Body of pancreas (tissue), 4 donors: Measurements from ENCODE around the gene CIRBP. TPM values are rescaled to one million over a fixed set of nuclear protein-coding genes. Genes with fewer than 3 reads are reported as not detected.

Experiments used
- ATAC-seq: fragments of 150-250 bp; one replicate; pipeline ENCODE4 v1.9.1; 2016
- DNase-seq, 4 donors: peaks; one replicate each; pipeline ENCODE4 v3.0.0-alpha.2; 2019
- H3K27ac ChIP-seq, 4 donors: fragments of 200-600 bp; sonication (generic); 1 replicate in 3 of 4; 2 replicates in 1 of 4; pipeline versions ENCODE4 v1.5.1 to v1.6.1; 2016 to 2019; ENCODE audit warnings: mild to moderate bottlenecking in 1 of 4, mixed read lengths in 1 of 4, moderate library complexity in 1 of 4
- H3K27me3 ChIP-seq, 2 donors: fragments of 200-600 bp; sonication (generic); one replicate each; pipeline ENCODE4 v1.6.0; 2016; ENCODE audit warnings: mild to moderate bottlenecking in 1 of 2
- H3K36me3 ChIP-seq, 2 donors: fragments of 200-600 bp; sonication (generic); replicated peaks in 1 of 2; 2 replicates each; pipeline ENCODE4 v1.5.1; 2016; ENCODE audit warnings: low read depth in 2 of 2; ENCODE audit not compliant: insufficient read depth in 1 of 2
- H3K4me1 ChIP-seq: fragments of 200-600 bp; sonication (generic); one replicate; pipeline ENCODE4 v1.6.0; 2016
- H3K4me3 ChIP-seq, 2 donors: fragments of 200-600 bp; sonication (generic); 1 replicate in 1 of 2; 2 replicates in 1 of 2; pipeline ENCODE4 v1.5.1; 2016 to 2019
- H3K9me3 ChIP-seq, 3 donors: fragments of 200-600 bp; sonication (generic); 1 replicate in 2 of 3; 2 replicates in 1 of 3; pipeline ENCODE4 v1.5.1; 2016
- POLR2A ChIP-seq, 3 donors: fragments of 450-650 bp; IDR thresholded peaks; one replicate each; pipeline ENCODE4 v1.6.1; 2016; ENCODE audit warnings: antibody characterized with exemption in 3 of 3, mild to moderate bottlenecking in 2 of 3
- WGBS, 2 donors: methylation state at CpG; one replicate each; pipeline ENCODE4 v1.1.5; 2017; 5-methylcytosine and 5-hydroxymethylcytosine counted together
- intact Hi-C: fragments of 100-400 bp; cut with DNase I; formaldehyde crosslinking; loops from one replicate; pipeline ENCODE4 v1.15.1; 2023
- total RNA-seq, 2 donors: library from RNA; depleted of rRNA; stranded (reverse); fragments of >200 nt; gene quantifications; one replicate each; pipeline ENCODE4 v1.1.0, GENCODE V29; 2016
- TF ChIP-seq, protein P1 (sequence below), 7 experiments: fragments of 450-650 bp in 4 of 7; fragments of 200-600 bp in 3 of 7; sonication (generic) in 3 of 7; IDR thresholded peaks; one replicate each; pipeline ENCODE4 v1.5.1; 2016 to 2019; ENCODE audit warnings: antibody characterized with exemption in 7 of 7

CIRBP gene
- total RNA-seq, 2 donors from 2014 or later: 582 to 630 TPM

GRCh38 chr19:1230783-1231489 is 38.2 kb upstream of the CIRBP start:
- no peaks in the 10 kb centered on the region for H3K27me3 ChIP-seq

GRCh38 chr19:1231729-1232637 is 37.1 kb upstream of the CIRBP start:
- DNase-seq (peak in 2 of 4 donors; percentile 41 to 70), ATAC-seq (peak; percentile 30)
- no peaks in the 10 kb centered on the region for H3K27me3 ChIP-seq
- H3K4me3 ChIP-seq: no peak overlapping the region
- 68 to 69% methylated on average over 7 to 15 of the region's 15 CpGs for WGBS, 2 donors
- TF ChIP-seq POLR2A (IDR thresholded peaks at IDR 0.05): no peak
- TF ChIP-seq, protein P1, sequence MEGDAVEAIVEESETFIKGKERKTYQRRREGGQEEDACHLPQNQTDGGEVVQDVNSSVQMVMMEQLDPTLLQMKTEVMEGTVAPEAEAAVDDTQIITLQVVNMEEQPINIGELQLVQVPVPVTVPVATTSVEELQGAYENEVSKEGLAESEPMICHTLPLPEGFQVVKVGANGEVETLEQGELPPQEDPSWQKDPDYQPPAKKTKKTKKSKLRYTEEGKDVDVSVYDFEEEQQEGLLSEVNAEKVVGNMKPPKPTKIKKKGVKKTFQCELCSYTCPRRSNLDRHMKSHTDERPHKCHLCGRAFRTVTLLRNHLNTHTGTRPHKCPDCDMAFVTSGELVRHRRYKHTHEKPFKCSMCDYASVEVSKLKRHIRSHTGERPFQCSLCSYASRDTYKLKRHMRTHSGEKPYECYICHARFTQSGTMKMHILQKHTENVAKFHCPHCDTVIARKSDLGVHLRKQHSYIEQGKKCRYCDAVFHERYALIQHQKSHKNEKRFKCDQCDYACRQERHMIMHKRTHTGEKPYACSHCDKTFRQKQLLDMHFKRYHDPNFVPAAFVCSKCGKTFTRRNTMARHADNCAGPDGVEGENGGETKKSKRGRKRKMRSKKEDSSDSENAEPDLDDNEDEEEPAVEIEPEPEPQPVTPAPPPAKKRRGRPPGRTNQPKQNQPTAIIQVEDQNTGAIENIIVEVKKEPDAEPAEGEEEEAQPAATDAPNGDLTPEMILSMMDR (IDR thresholded peaks at IDR 0.05): peak in 1 of 7 experiments; percentile 2
- peaks cover 0 to 3% of the 10 kb centered on the region in 2 donors for H3K36me3 ChIP-seq
- H3K9me3 ChIP-seq: no peaks in the 10 kb centered on the region
- intact Hi-C loops: no loop called here
- peaks cover 29% of the 10 kb centered on the region for H3K4me1 ChIP-seq
- H3K27ac ChIP-seq: peak overlapping the region; percentile 2 to 65 (median 36)

More at GRCh38 chr19:1230783-1231489, 38.2 kb upstream of the CIRBP start:
- no peaks in the 10 kb centered on the region for H3K9me3 ChIP-seq
- no peak overlapping the region for H3K4me3 ChIP-seq
- H3K27ac ChIP-seq: no peak overlapping the region
- intact Hi-C loops: no loop called here
- H3K4me1 ChIP-seq: peaks cover 27% of the 10 kb centered on the region
- 81 to 88% methylated on average over 16 to 34 of the region's 38 CpGs for WGBS, 2 donors
- TF ChIP-seq POLR2A (IDR thresholded peaks at IDR 0.05): no peak
- TF ChIP-seq, protein P1 (IDR thresholded peaks at IDR 0.05): no peak
- ATAC-seq (no peak), DNase-seq (no peak)
- peaks cover 5% of the 10 kb centered on the region in 2 donors for H3K36me3 ChIP-seq

- H3K36me3 ChIP-seq: no peaks in the 10 kb centered on the region
- DNase-seq (peak; percentile 62 to 72 (median 66)), ATAC-seq (peak; percentile 43)
- H3K4me3 ChIP-seq: no peak overlapping the region
- peak overlapping the region; percentile 2 to 65 (median 36) for H3K27ac ChIP-seq
- no peaks in the 10 kb centered on the region for H3K9me3 ChIP-seq
- TF ChIP-seq, protein P1 (IDR thresholded peaks at IDR 0.05): no peak
- TF ChIP-seq POLR2A (IDR thresholded peaks at IDR 0.05): no peak
- intact Hi-C loops: no loop called here
- H3K27me3 ChIP-seq: no peaks in the 10 kb centered on the region
- 4 to 17% methylated on average over 7 to 15 of the region's 15 CpGs for WGBS, 2 donors
- H3K4me1 ChIP-seq: peaks cover 35% of the 10 kb centered on the region
Measured at GRCh38 chr19:1232652-1233072, 36.5 kb upstream of the CIRBP start.

GRCh38 chr19:1233115-1233667 is 35.9 kb upstream of the CIRBP start:
- whole genome bisulfite sequencing, 2 donors: 33% methylated on average over 24 of the region's 24 CpGs; no CpG with 5 or more reads in 1 of the 2 donors
- Histone ChIP-seq H3K9me3 (no peaks in the 10 kb centered on the region), H3K27me3 (no peaks in the 10 kb centered on the region), H3K36me3 (no peaks in the 10 kb centered on the region), H3K4me3 (no peak overlapping the region), H3K27ac (peak overlapping the region; percentile 2 to 65 (median 36)), H3K4me1 (peaks cover 38% of the 10 kb centered on the region)
- peak; percentile 74 to 89 (median 83) for DNase-seq
- intact Hi-C loops: no loop called here
- TF ChIP-seq, protein P1 (IDR thresholded peaks at IDR 0.05): no peak
- no peak for TF ChIP-seq POLR2A (IDR thresholded peaks at IDR 0.05)
- ATAC-seq: peak; percentile 39
